ENCODE results near the gene GRIFIN. TPM values are rescaled to one million over a fixed set of nuclear protein-coding genes. Genes with fewer than 3 reads are reported as not detected.

GRIFIN gene
- total and polyA plus RNA-seq, 9 of the 15 experiments (the other 6 are each of a cell fraction or from before 2014, with no cell fraction given): not detected

- TF ChIP-seq MEF2D (tag; conservative IDR thresholded peaks at IDR 0.05; ENCODE audit: low read depth) (no peak), POLR2H (tag; IDR thresholded peaks at IDR 0.05; ENCODE audit: low read depth) (no peak), PHTF2 (CRISPR knock-in tag; IDR thresholded peaks at IDR 0.05) (no peak), KAT7 (CRISPR knock-in tag; IDR thresholded peaks at IDR 0.05; ENCODE audit: borderline replicate concordance) (no peak)
Measured at GRCh38 chr7:2502647-2502966, 26.4 kb upstream of the GRIFIN start (continued).

- Histone ChIP-seq H3K4me2 (ENCODE audit: insufficient read depth, low read length) (no peak overlapping the region), H3K9me3 (replicated peaks; ENCODE audit: control insufficient read depth, insufficient read depth, low read depth, low read length) (no peaks in the 10 kb centered on the region), H3K9ac (ENCODE audit: insufficient read depth in 1 of 2, low read depth in 2 of 2, low read length in 2 of 2) (no peak overlapping the region), H3K79me2 (ENCODE audit: control insufficient read depth, insufficient read depth, low read length) (no peaks in the 10 kb centered on the region), H2AFZ (ENCODE audit: low read depth, low read length) (no peak overlapping the region), H3K27ac (ENCODE audit: extremely low read depth, low read depth, low read length) (no peak overlapping the region), H3K4me1 (replicated peaks in 1 of 2; ENCODE audit: control insufficient read depth in 2 of 2, insufficient read depth in 2 of 2, low read length in 2 of 2) (peaks cover 0 to 47% of the 10 kb centered on the region in 2 experiments; a peak in 2 of 5 replicates), H3K9me1 (ENCODE audit: control insufficient read depth, insufficient read depth, low read length) (no peaks in the 10 kb centered on the region), H3K36me3 (ENCODE audit: control insufficient read depth, insufficient read depth, low read length) (no peaks in the 10 kb centered on the region), H3K4me3 (no peak overlapping the region), H3K27me3 (ENCODE audit: control insufficient read depth in 2 of 2, insufficient read depth in 2 of 2, low read length in 2 of 2) (peaks cover 4 to 56% of the 10 kb centered on the region in 2 experiments; a peak in 3 of 5 replicates), H4K20me1 (replicated peaks; ENCODE audit: control insufficient read depth, insufficient read depth, low read length) (no peaks in the 10 kb centered on the region)
- ChIA-PET CTCF (ENCODE audit: low intra/inter-chr PET ratio) (no interaction called here), POLR2A (interaction anchor here (0.8 kb wide), 1 partner anchor 133 kb away, joined by 6 read pairs; no protein-coding TSS in a partner anchor)
- FAIRE-seq (no peak), DNase-seq (ENCODE audit: extremely low read depth in 1 of 4, low spot score in 3 of 4) (no peak), ATAC-seq (no peak)
- in situ Hi-C loops (cut with MboI) (no loop called here), intact Hi-C loops (cut with micrococcal nuclease) (no loop called here)
- BruUV-seq (replicated peaks): no TSS peak
- 26% methylated on average over 6 of the region's 9 CpGs for WGBS (ENCODE audit: insufficient coverage, low coverage, missing lambda C conversion rate)
- TF ChIP-seq CBX1 (IDR thresholded peaks at IDR 0.05; ENCODE audit: low read depth) (no peak), ZNF436 (CRISPR knock-in tag; IDR thresholded peaks at IDR 0.05) (no peak), C11orf30 (IDR thresholded peaks at IDR 0.05; ENCODE audit: low read depth) (no peak), RBM25 (IDR thresholded peaks at IDR 0.05; ENCODE audit: low read depth, low read length, severe bottlenecking) (peak; percentile 69), SIRT6 (IDR thresholded peaks at IDR 0.05; ENCODE audit: low read depth, low read length) (no peak), KDM1A (IDR thresholded peaks at IDR 0.05) (peak in 1 of 2 experiments; percentile 49; a peak in 1 of 4 replicates), DNMT1 (IDR thresholded peaks at IDR 0.05) (no peak), ETV6 (IDR thresholded peaks at IDR 0.05; ENCODE audit: borderline replicate concordance in 1 of 2, low read depth in 2 of 2, low read length in 1 of 2) (no peak), ETV6 (CRISPR knock-in tag; IDR thresholded peaks at IDR 0.05; ENCODE audit: borderline replicate concordance) (no peak), ZBTB7A (IDR thresholded peaks at IDR 0.05; ENCODE audit: borderline replicate concordance, control insufficient read depth, low read depth, low read length) (no peak), ZNF121 (CRISPR knock-in tag; conservative IDR thresholded peaks at IDR 0.05) (no peak), E4F1 (CRISPR knock-in tag; IDR thresholded peaks at IDR 0.05; ENCODE audit: borderline replicate concordance) (no peak), COPS2 (conservative IDR thresholded peaks at IDR 0.05) (no peak), ATF7 (IDR thresholded peaks at IDR 0.05) (no peak), ZC3H8 (IDR thresholded peaks at IDR 0.05) (no peak), SRSF7 (optimal IDR thresholded peaks at IDR 0.05; ENCODE audit: low read depth, low read length) (no peak), ESRRB (CRISPR knock-in tag; IDR thresholded peaks at IDR 0.05; ENCODE audit: borderline replicate concordance) (no peak), KAT2B (IDR thresholded peaks at IDR 0.05; ENCODE audit: low read depth, low read length) (no peak)
Measured at GRCh38 chr7:2501947-2502646, 25.9 kb upstream of the GRIFIN start.
